GM21619 (cell line): ENCODE measurements around the gene PFDN4.

Source experiments
- ATAC-seq: cut with Tn5 transposase; IDR thresholded peaks from one replicate; pipeline ENCODE4 v1.9.1; 2021; ENCODE audit not compliant: unreplicated experiment

The PFDN4 gene

DNA sequence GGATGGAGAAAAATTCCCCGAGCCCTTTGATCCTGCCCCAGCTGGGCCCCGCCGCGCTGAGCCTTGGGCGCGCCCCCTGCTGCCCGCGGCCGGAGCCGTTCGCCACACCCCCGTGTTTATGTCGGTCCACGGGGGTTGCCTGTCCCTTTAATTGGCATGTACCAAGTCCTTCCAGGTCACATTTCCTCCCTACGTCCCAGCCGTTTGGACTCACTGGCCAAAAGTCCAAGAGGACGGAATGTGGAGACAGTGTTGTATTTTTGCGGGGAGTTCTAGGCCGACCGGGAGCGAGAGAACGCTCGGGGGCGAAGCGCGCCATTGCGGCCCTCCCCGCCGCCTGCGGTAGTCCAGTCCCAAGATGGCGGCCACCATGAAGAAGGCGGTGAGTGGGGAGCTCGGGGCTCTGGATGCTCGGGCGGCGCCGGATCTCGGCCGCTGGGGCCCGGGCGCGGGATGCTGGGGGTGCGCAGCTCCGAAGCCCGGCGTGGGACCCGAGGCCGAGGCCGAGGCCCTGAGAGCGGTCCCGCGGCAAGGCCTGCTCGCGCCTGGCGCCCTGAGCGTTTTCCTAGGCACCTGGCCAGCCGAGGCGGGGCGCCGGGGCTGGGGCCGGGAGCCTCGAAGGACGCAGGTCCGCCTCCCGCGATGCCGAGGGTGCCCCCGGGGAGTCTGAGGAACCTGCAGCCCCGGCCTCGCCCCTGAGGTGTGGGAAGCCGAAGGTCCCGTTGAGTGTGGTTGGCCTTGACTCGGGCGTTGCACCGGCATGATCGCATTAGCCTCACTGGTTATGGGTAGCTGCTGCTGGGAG is at the start of gene PFDN4:
Gene PFDN4, plus strand, starts transcription at position 345 of the 805 bp plus-strand sequence. Its CDS starts 14 bp downstream, at position 359.
- peak; percentile 95 for ATAC-seq

- no peak for ATAC-seq
Observed at GRCh38 chr20:54158226-54158625, 49.7 kb upstream of the PFDN4 start.

DNA sequence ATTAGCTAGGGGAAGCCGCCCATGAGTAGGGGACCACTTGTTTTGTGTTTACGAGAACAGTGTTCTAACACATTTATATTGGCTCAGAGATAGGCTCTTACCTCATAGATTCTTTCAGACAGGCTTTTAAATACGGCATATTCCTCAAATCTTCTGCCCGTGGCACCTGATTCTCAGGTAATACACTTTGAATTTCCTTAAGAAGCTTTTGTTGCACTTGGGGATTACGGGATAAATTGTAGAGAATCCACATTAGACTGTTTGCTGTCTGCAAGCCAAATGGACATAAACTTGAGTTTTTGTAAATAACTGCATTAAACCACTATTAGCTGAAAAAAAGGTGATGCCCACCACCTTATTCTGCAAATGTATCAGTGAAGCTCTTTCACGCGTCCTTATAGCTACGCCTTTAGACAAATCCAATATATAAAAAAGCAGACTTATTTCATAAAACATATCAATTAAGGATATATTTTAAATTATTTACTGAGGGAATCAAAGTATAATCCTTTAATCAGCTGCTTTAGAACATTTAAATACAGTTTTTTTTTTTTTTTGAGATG is 49.0 kb upstream of the PFDN4 start:
- no peak for ATAC-seq

DNA sequence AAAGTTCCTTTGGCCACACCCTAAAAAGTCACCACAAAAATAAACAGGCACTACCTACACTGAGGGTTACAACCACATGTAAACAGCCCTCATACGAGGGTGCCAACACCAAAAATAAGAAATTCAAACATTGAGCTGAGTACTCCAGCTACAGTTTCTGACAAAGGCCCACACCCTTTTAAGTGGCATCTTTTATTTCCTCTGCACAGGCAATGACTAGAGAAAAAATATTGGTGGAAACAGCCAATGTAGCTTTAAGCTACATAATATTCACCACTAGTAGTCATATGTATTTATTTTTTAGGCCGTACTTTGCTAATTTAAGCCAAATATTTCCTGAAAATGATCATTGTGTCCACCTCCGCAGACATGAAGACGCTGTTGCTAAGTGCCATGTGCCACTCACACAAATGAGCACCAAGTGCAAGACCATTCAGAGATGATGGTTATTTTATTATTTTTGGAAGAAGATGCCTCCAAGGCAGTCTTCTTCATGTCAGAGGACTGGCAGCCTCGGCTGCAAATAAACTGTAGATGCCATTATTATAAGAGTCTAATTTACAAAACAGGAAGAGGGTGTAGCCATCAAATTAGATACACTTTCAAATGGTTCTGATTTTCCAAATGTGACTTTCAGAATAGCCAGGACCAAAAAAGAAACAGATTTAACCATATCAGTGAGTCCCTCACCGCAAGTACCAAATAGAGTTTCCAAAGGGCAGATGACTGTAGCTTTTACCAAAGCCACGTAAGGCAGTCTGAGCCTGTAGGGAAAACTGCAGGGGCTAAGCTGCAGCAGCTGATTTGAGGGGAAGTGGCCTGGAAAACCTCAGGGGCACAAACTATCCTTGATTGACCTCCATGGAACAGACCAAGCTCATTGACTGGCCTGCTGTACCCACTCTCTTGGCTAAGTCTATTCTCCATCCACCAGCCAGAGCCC is 47.6 kb upstream of the PFDN4 start:
- ATAC-seq = no peak

DNA sequence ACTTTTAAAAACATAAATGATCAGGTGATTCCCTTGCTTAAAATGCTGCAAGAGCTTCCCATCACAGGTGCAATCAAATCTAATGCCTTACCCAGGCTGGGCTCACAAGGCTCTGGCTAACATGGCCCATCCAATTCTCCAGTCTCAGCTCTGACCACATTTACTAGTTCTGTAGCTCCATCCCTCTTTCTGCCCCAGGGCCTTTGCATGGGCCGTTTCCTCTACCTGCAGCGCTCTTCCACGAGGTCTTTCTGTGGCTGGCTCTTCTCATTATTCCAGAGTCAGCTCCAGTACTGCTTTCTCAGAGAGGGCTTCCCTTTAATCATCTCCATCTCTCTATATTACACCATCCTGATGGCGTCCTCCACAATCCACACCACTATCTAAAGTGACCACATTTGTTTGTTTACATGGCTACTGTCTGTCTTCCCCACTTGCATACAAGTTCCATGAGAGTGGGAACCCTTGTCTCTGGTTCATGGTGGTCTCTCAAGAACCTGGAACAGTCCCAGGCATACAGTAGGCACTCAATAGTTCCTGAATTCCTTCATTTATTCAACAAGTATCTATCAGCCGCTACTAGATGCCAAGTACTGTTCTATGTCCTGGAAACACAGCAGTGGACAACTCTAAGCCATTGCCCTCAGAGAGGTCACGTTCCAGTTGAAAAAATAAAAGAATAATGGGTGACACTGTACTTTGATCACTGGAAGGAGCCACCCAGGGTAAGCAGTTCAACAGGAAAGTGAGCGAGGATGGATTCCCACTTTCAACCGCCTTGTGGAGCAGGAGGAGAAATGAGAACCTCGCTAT is 46.7 kb upstream of the PFDN4 start:
- ATAC-seq = no peak

DNA sequence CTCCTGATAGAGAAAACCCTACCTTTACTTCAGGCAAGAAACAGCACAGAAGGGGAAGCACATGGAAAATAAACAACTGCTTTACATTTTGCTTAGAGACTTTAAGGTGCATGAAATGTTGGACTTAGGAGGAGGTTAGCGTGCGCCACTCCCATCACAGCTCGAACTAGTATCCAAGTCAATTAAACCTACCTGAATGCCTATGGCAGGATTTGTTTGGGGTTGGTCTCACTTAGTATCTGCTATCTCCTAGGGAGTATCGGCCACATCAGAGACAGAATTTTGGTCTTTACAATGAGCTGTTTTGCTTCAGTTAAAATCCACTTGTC is 46.1 kb upstream of the PFDN4 start:
- no peak for ATAC-seq

GRCh38 chr20:54162378-54163009 is 45.4 kb upstream of the PFDN4 start:
- ATAC-seq = no peak

DNA sequence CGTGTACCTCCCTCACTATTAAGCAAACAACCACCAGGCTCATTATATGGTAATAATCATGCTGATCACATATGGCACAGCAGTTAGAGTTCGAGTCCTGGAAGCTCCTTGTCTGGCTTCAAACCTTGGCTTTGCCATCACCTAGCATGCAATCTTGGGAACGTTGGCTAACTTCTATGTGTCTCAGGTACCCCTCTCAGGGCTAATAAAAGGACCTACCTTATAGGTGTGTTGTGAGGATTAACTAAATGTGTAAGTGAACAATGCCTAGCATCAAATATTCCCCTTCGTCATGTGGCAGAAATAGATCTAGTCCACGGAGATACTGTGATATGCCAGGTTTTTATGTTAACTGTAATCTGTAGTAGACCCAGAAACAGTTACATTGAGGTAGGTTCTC is 44.5 kb upstream of the PFDN4 start:
- ATAC-seq = no peak

DNA sequence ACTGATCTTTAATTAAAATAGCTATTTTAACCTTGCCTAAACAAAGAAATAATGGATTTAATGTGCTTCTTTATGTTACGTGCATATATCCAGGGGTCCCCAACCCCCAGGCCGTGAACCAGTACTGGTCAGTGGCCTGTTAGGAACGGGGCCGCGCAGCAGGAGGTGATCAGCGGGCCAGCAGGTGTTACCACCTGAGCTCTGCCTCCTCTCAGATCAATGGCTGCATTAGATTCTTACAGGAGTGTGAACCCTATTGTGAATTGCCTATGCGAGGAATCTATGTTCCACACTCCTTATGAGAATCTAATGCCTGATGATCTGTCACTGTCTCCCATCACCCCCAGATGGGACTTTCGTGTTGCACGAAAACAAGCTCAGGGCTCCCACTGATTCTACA is 42.9 kb upstream of the PFDN4 start:
- ATAC-seq = no peak

- ATAC-seq = no peak
Observed at GRCh38 chr20:54165803-54166202, 42.1 kb upstream of the PFDN4 start.

DNA sequence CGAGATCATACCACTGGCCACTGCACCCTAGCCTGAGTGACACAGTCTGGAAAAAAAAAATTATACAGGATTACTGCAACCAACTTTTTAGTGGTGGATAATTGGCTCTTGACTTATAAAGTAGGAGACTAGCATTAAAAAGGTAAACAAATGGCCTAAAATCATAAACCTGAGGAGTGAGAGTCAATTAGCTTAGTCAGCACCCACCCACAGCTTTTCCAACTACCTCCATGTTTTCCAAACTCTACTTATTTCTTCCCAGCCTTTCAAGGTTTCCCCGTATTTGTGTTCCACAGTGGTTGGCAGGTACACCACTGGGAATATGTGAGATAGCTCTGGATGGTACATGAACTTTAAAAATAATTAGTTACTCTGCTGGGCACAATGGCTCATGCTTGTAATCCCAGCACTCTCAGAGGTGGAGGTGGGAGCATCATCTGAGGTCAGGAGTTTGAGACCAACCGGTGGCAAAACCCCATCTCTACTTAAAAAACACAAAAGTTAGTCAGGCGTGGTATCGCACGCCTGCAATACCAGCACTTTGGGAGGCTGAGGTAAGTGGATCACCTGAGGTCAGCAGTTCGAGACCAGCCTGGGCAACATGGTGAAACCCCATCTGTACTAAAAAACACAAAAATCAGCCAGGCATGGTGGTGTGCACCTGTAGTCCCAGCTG is 40.8 kb upstream of the PFDN4 start:
- ATAC-seq = no peak

DNA sequence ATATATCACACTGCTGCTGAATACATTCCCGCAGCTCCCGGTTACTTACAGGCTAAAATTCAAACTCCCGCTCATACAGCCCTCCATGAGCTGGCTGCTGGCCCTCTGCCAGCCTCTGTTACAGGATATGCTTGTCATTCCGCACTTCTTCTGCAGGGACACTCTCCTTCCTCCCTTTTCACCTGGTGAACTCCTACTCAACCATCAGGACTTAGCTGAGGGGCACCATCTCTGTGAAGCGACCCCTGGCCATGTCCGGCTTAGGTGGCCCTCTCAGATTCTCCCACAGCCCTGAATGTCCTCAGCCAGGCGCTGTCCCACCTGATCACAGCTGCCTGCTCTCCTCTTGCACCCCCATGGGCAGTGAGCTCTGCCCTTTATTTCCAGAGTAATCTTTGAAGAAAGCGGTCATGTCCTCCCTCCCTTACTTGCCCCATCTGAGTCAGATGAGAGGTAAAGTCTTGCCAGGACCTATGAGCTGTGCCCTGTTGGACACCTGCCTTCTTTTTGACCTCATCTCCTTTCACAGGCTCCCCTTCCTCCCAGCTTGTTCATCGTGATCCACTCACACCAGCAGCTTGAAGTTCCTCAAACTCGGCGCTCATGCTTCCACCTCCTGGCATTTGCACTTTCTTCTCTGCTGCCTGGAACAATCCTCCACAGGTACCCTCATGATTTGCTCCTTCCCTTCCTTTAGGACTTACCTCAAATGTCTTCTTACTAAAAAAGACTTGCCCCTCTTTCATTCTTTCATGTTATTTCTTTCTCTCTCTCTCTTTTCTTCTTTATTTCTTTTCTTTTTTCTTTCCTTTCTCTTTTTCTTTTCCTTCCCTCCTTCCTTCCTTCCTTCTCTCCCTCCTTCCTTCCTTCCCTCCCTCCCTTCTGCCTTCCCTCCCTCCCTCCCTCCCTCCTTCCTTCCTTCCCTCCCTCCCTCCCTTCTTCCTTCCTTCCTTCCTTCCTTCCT is 39.7 kb upstream of the PFDN4 start:
- ATAC-seq = no peak

DNA sequence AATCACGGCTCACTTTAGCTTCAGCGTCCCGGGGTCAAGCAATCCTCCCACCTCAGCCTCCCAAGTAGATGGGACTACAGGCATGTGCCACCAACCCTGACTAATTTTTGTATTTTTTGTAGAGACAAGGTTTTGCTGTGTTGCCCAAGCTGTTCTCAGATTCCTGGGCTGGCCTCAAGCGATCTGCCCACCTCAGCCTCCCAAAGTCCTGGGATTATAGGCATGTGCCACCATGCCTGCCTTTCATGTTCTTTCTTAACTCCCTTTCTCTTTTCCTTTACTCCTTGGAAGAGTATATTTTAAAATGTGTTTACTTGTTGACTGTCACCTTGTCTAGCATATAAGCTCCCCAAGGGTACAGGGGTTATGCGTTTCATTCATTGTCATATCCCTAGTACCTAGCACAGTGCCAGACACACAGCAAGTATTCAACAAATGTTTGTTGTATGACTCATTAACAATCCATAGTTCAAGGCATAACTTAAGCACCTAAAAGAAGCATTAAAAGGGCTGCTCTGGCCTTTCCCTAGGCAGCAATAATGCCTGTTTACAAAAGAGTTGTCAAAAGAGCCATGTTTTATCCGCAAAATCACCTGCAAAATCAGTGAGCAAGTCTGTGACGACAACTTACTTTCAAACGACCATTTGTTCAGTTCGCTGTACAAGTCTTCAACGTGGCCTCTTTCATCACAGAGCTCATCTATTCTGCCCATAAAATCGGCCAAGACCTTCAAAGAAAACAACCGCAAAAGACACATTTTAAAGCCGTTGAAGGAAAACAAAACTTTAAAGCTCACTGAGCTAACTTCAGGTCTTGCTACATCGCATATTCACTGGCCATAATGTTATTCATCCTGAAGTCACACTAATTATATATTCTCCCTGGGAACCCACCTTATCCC is 38.7 kb upstream of the PFDN4 start:
- ATAC-seq = no peak

DNA sequence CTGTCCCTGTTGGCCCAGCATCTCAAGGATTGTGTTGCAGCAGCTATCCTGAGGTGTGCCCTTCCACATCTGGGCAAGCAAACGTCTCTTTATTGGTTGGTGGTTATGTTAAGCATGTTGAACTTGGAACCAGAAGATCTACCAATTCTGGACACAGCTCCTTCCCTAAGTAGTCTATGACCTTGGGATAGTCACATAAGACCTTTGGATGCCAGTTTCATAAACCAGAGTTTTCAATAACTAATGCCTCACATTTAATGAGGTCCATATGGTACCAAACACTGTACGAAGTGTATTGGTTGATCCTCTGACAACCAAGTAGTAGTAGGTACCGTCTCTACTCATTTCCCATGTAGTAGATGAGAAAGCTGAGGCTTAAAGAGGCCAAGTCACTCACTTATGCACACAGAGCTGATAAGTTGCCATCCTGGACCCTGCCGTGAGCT is 37.8 kb upstream of the PFDN4 start:
- ATAC-seq = no peak

DNA sequence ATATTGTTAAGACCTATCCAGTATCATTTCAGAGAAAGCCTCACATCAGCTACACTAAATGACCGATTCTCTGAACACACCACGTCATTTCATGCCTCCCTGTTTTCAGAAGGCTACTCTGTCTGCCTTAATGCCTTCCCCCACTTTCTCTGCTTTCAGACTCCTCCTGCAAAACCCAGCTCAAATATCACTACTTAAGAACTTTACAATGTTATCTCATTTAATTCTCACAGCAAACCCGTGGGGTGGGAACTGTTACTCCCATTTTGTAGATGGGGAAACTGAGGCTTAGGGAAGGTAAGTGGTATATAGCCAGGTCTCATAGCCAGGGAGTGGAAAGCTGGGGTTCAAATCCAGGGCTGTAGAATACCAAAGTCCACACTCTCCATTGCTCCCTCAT is 36.9 kb upstream of the PFDN4 start:
- no peak for ATAC-seq

- ATAC-seq = no peak
Observed at GRCh38 chr20:54172532-54172855, 35.4 kb upstream of the PFDN4 start.

GRCh38 chr20:54172856-54173652 is 34.8 kb upstream of the PFDN4 start:
- no peak for ATAC-seq
